ENCODE measurements around the gene YIPF2.

Gene YIPF2

GRCh38 chr19:10892256-10892655, 36.2 kb downstream of the YIPF2 start:
- H3K4me3 ChIP-seq (ENCODE audit: low read length) = no peak overlapping the region
- no peak for DNase-seq (ENCODE audit: low read depth)
- TF ChIP-seq CTCF (conservative IDR thresholded peaks at IDR 0.05; ENCODE audit: low read depth, low read length) = no peak

GRCh38 chr19:10891405-10892086, 36.9 kb downstream of the YIPF2 start:
- no peak for DNase-seq (ENCODE audit: low read depth)
- TF ChIP-seq CTCF (conservative IDR thresholded peaks at IDR 0.05; ENCODE audit: low read depth, low read length) = no peak
- no peak overlapping the region for H3K4me3 ChIP-seq (ENCODE audit: low read length)

- H3K4me3 ChIP-seq (ENCODE audit: low read length) = no peak overlapping the region
- DNase-seq (ENCODE audit: low read depth) = no peak
- TF ChIP-seq CTCF (conservative IDR thresholded peaks at IDR 0.05; ENCODE audit: low read depth, low read length) = no peak
Observed at GRCh38 chr19:10889880-10890279, 38.6 kb downstream of the YIPF2 start.

- H3K4me3 ChIP-seq (ENCODE audit: low read length) = no peak overlapping the region
- no peak for DNase-seq (ENCODE audit: low read depth)
- TF ChIP-seq CTCF (conservative IDR thresholded peaks at IDR 0.05; ENCODE audit: low read depth, low read length) = no peak
Observed at GRCh38 chr19:10888421-10888866, 40.0 kb downstream of the YIPF2 start.

- H3K4me3 ChIP-seq (ENCODE audit: low read length) = no peak overlapping the region
- no peak for DNase-seq (ENCODE audit: low read depth)
- no peak for TF ChIP-seq CTCF (conservative IDR thresholded peaks at IDR 0.05; ENCODE audit: low read depth, low read length)
Observed at GRCh38 chr19:10887616-10888367, 40.6 kb downstream of the YIPF2 start.

GRCh38 chr19:10885201-10886169, 43.0 kb downstream of the YIPF2 start:
- no peak overlapping the region for H3K4me3 ChIP-seq (ENCODE audit: low read length)
- DNase-seq (ENCODE audit: low read depth) = no peak
- no peak for TF ChIP-seq CTCF (conservative IDR thresholded peaks at IDR 0.05; ENCODE audit: low read depth, low read length)

All from retinal pigment epithelial cell (primary cell).